ENCODE data around the gene OTOG.

OTOG gene

GRCh38 chr11:17528181-17528691 is 18.8 kb upstream of the OTOG start:
- DNase-seq (ENCODE audit: low spot score), result peak; percentile 85
- TF ChIP-seq CTCF (IDR thresholded peaks at IDR 0.05; ENCODE audit: borderline replicate concordance, control extremely low read depth, extremely low read depth, insufficient read depth, missing control alignments), result peak; percentile 60
- in situ Hi-C loops (cut with MboI; ENCODE audit: low sequenced_read_pairs, unreplicated experiment), result no loop called here

GRCh38 chr11:17528906-17529843 is 17.9 kb upstream of the OTOG start:
- no peak for TF ChIP-seq CTCF (IDR thresholded peaks at IDR 0.05; ENCODE audit: borderline replicate concordance, control extremely low read depth, extremely low read depth, insufficient read depth, missing control alignments)
- in situ Hi-C loops (cut with MboI; ENCODE audit: low sequenced_read_pairs, unreplicated experiment), result no loop called here
- DNase-seq (ENCODE audit: low spot score), result no peak

GRCh38 chr11:17529844-17530185 is 17.2 kb upstream of the OTOG start:
- in situ Hi-C loops (cut with MboI; ENCODE audit: low sequenced_read_pairs, unreplicated experiment), result no loop called here
- no peak for TF ChIP-seq CTCF (IDR thresholded peaks at IDR 0.05; ENCODE audit: borderline replicate concordance, control extremely low read depth, extremely low read depth, insufficient read depth, missing control alignments)
- DNase-seq (ENCODE audit: low spot score), result no peak

- in situ Hi-C loops (cut with MboI; ENCODE audit: low sequenced_read_pairs, unreplicated experiment), result no loop called here
- no peak for TF ChIP-seq CTCF (IDR thresholded peaks at IDR 0.05; ENCODE audit: borderline replicate concordance, control extremely low read depth, extremely low read depth, insufficient read depth, missing control alignments)
- no peak for DNase-seq (ENCODE audit: low spot score)
Measured at GRCh38 chr11:17531071-17531600, 15.9 kb upstream of the OTOG start.

GRCh38 chr11:17531636-17532113 is 15.4 kb upstream of the OTOG start:
- DNase-seq (ENCODE audit: low spot score), result no peak
- no peak for TF ChIP-seq CTCF (IDR thresholded peaks at IDR 0.05; ENCODE audit: borderline replicate concordance, control extremely low read depth, extremely low read depth, insufficient read depth, missing control alignments)
- in situ Hi-C loops (cut with MboI; ENCODE audit: low sequenced_read_pairs, unreplicated experiment), result no loop called here

GRCh38 chr11:17532784-17533183 is 14.3 kb upstream of the OTOG start:
- TF ChIP-seq CTCF (IDR thresholded peaks at IDR 0.05; ENCODE audit: borderline replicate concordance, control extremely low read depth, extremely low read depth, insufficient read depth, missing control alignments), result no peak
- in situ Hi-C loops (cut with MboI; ENCODE audit: low sequenced_read_pairs, unreplicated experiment), result no loop called here
- no peak for DNase-seq (ENCODE audit: low spot score)
